ENCODE measurements around the gene C1orf198. TPM values are rescaled to one million over a fixed set of nuclear protein-coding genes. Genes with fewer than 3 reads are reported as not detected.

Gene C1orf198
- total RNA-seq, 1 donor from 2014 or later, result 48.5 TPM

DNA sequence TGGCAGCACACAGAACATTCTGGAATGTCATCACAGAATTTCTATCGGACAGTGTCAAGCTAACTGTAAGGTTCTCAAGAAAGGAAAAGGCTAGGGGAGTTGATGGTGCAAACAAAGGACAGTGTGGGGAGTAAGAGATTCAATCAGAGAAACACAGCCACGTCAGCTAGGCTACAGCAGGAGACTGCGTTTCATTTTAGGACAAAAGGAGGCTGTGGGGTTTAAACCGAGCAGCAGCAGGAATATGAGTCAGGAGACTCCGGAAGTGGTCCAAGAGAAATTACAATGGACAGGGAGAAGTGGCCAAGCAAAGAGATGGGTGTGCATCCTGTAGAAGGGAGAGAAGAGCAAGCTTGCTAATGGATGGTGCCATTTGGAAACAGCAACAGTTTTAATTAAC is 37.4 kb upstream of the C1orf198 start:
- Histone ChIP-seq H3F3A (ENCODE audit: low read depth) (no peaks in the 10 kb centered on the region), H3K9ac (no peak overlapping the region), H2AFZ (replicated peaks) (no peak overlapping the region), H3K4me2 (no peak overlapping the region), H3K79me2 (ENCODE audit: low read depth) (no peaks in the 10 kb centered on the region), H3K36me3 (no peaks in the 10 kb centered on the region), H4K20me1 (ENCODE audit: low read depth) (no peaks in the 10 kb centered on the region), H3K4me3 (no peak overlapping the region), H3K27ac (no peak overlapping the region), H3K9me3 (ENCODE audit: low read depth) (no peaks in the 10 kb centered on the region), H3K4me1 (no peaks in the 10 kb centered on the region), H3K27me3 (no peaks in the 10 kb centered on the region)
- DNase-seq (ENCODE audit: low spot score), result no peak
- Mint-ChIP-seq H3K27ac (peak overlapping the region; percentile 47), H3K36me3 (peaks cover 10% of the 10 kb centered on the region), H3K9me3 (no peaks in the 10 kb centered on the region), H3K27me3 (ENCODE audit: insufficient read depth, low read depth) (peaks cover 2% of the 10 kb centered on the region), H3K4me1 (peaks cover 11% of the 10 kb centered on the region), H3K4me3 (no peak overlapping the region)
- TF ChIP-seq EZH2 (IDR thresholded peaks at IDR 0.05) (no peak), EZH2phosphoT487 (IDR thresholded peaks at IDR 0.05) (no peak)

DNA sequence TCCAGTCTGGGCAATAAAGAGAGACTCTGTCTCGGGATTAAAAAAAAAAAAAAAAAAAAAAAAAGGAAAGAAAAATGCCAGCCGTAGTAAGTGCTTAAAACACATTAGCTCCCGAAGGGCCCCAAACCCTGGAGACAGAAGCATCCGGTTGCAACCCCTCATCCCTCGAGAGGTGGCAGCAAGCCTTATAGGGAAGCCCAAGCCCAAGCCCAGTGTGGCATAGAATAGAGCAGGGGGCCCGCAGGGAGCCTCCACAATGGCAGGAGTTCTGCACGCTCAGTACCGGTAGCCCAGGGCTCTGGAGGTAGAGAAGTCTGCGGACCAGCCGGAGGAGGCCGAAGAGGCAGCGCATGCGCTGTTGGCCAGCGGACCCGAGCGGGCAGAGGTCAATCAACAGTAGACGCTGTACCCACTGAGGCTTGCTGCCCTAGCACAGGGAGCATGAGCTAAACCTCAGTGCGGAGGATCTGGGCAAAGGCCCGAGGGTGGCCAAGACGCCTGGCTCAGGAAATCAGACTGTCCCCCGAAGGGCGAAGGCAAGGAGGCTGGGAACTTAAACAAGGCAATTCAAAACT is 34.1 kb upstream of the C1orf198 start:
- H3K79me2 ChIP-seq (ENCODE audit: low read depth), result no peaks in the 10 kb centered on the region
- Mint-ChIP-seq H3K9me3 (no peaks in the 10 kb centered on the region), H3K27ac (no peak overlapping the region), H3K36me3 (peaks cover 10% of the 10 kb centered on the region), H3K27me3 (ENCODE audit: insufficient read depth, low read depth) (peaks cover 2% of the 10 kb centered on the region), H3K4me3 (no peak overlapping the region), H3K4me1 (peaks cover 11% of the 10 kb centered on the region)
- no peak for DNase-seq (ENCODE audit: low spot score)
- H3K36me3 ChIP-seq, result no peaks in the 10 kb centered on the region
- no peaks in the 10 kb centered on the region for H3K9me3 ChIP-seq (ENCODE audit: low read depth)
- no peak overlapping the region for H3K9ac ChIP-seq
- H2AFZ ChIP-seq (replicated peaks), result no peak overlapping the region
- no peaks in the 10 kb centered on the region for H3K4me1 ChIP-seq
- TF ChIP-seq EZH2 (IDR thresholded peaks at IDR 0.05) (no peak), EZH2phosphoT487 (IDR thresholded peaks at IDR 0.05) (no peak)
- TF ChIP-seq, protein P1, sequence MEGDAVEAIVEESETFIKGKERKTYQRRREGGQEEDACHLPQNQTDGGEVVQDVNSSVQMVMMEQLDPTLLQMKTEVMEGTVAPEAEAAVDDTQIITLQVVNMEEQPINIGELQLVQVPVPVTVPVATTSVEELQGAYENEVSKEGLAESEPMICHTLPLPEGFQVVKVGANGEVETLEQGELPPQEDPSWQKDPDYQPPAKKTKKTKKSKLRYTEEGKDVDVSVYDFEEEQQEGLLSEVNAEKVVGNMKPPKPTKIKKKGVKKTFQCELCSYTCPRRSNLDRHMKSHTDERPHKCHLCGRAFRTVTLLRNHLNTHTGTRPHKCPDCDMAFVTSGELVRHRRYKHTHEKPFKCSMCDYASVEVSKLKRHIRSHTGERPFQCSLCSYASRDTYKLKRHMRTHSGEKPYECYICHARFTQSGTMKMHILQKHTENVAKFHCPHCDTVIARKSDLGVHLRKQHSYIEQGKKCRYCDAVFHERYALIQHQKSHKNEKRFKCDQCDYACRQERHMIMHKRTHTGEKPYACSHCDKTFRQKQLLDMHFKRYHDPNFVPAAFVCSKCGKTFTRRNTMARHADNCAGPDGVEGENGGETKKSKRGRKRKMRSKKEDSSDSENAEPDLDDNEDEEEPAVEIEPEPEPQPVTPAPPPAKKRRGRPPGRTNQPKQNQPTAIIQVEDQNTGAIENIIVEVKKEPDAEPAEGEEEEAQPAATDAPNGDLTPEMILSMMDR (IDR thresholded peaks at IDR 0.05), result no peak
- no peak overlapping the region for H3K4me2 ChIP-seq
- no peak overlapping the region for H3K4me3 ChIP-seq
- H3F3A ChIP-seq (ENCODE audit: low read depth), result no peaks in the 10 kb centered on the region
- no peak overlapping the region for H3K27ac ChIP-seq
- no peaks in the 10 kb centered on the region for H4K20me1 ChIP-seq (ENCODE audit: low read depth)
- H3K27me3 ChIP-seq, result no peaks in the 10 kb centered on the region

DNA sequence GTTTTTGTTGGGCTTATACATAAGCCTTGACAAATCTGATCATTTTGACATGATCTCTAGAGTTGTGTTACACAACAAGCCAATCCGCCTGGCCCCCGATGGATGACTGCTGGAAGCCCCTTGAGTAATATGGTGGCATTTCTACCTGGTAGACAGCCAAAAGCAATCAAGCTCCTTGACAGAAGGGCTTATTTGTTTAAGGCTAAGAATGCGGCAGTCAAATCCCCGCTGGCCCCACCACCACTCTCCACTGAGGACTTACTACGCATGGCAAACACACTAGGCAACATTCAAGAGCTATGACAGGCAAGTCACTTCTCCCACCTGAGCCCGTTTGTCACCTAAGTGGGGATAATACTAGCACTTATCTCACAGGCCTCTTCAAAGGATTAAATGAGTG is 33.4 kb upstream of the C1orf198 start:
- H4K20me1 ChIP-seq (ENCODE audit: low read depth), result no peaks in the 10 kb centered on the region
- Mint-ChIP-seq H3K36me3 (peaks cover 8% of the 10 kb centered on the region), H3K27ac (no peak overlapping the region), H3K9me3 (no peaks in the 10 kb centered on the region), H3K4me3 (no peak overlapping the region), H3K4me1 (peaks cover 11% of the 10 kb centered on the region), H3K27me3 (ENCODE audit: insufficient read depth, low read depth) (peaks cover 2% of the 10 kb centered on the region)
- H3K9ac ChIP-seq, result no peak overlapping the region
- no peak overlapping the region for H2AFZ ChIP-seq (replicated peaks)
- no peaks in the 10 kb centered on the region for H3F3A ChIP-seq (ENCODE audit: low read depth)
- no peaks in the 10 kb centered on the region for H3K27me3 ChIP-seq
- TF ChIP-seq, protein P1 (IDR thresholded peaks at IDR 0.05), result no peak
- TF ChIP-seq EZH2 (IDR thresholded peaks at IDR 0.05), result no peak
- no peak for TF ChIP-seq EZH2phosphoT487 (IDR thresholded peaks at IDR 0.05)
- H3K79me2 ChIP-seq (ENCODE audit: low read depth), result no peaks in the 10 kb centered on the region
- no peaks in the 10 kb centered on the region for H3K9me3 ChIP-seq (ENCODE audit: low read depth)
- H3K4me3 ChIP-seq, result no peak overlapping the region
- no peak overlapping the region for H3K4me2 ChIP-seq
- H3K4me1 ChIP-seq, result no peaks in the 10 kb centered on the region
- no peak for DNase-seq (ENCODE audit: low spot score)
- no peak overlapping the region for H3K27ac ChIP-seq
- no peaks in the 10 kb centered on the region for H3K36me3 ChIP-seq

DNA sequence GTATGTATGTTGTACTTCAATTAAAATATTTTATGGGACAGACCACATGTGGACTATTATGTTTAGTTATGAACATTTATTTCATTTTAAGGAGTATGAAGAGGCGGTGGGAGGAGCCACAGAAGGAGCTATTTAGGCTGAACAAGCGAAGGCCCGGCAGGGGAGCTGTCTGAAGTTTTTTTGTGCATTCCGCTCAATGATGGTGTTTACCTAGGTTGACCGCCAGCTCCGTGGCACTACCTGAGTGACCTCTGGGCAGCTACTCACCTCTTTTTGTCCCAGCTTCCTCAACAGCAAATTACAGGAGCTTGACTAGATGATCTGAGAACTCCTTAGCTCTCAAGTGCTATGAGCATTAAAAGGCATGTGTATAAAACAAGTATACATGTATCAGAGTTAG is 32.7 kb upstream of the C1orf198 start:
- Mint-ChIP-seq H3K4me1 (peaks cover 9% of the 10 kb centered on the region), H3K27ac (no peak overlapping the region), H3K9me3 (no peaks in the 10 kb centered on the region), H3K36me3 (peaks cover 7% of the 10 kb centered on the region), H3K4me3 (no peak overlapping the region), H3K27me3 (ENCODE audit: insufficient read depth, low read depth) (peaks cover 2% of the 10 kb centered on the region)
- no peaks in the 10 kb centered on the region for H3K36me3 ChIP-seq
- no peak overlapping the region for H3K9ac ChIP-seq
- H3K79me2 ChIP-seq (ENCODE audit: low read depth), result no peaks in the 10 kb centered on the region
- H3F3A ChIP-seq (ENCODE audit: low read depth), result no peaks in the 10 kb centered on the region
- H3K27me3 ChIP-seq, result no peaks in the 10 kb centered on the region
- no peaks in the 10 kb centered on the region for H3K4me1 ChIP-seq
- no peaks in the 10 kb centered on the region for H3K9me3 ChIP-seq (ENCODE audit: low read depth)
- no peak overlapping the region for H3K4me3 ChIP-seq
- no peak overlapping the region for H3K4me2 ChIP-seq
- no peak overlapping the region for H2AFZ ChIP-seq (replicated peaks)
- no peak overlapping the region for H3K27ac ChIP-seq
- TF ChIP-seq EZH2 (IDR thresholded peaks at IDR 0.05) (no peak), EZH2phosphoT487 (IDR thresholded peaks at IDR 0.05) (no peak)
- TF ChIP-seq, protein P1 (IDR thresholded peaks at IDR 0.05), result no peak
- no peak for DNase-seq (ENCODE audit: low spot score)
- no peaks in the 10 kb centered on the region for H4K20me1 ChIP-seq (ENCODE audit: low read depth)

Measured in neural progenitor cell (in vitro differentiated cells).